GM12878 (cell line): ENCODE measurements around the gene KATNBL1. TPM values are rescaled to one million over a fixed set of nuclear protein-coding genes. Genes with fewer than 3 reads are reported as not detected.

Experiments
- ATAC-seq: fragments of 200-7000 bp; cut with Tn5 transposase; 3 replicates; pipeline ENCODE4 v1.9.1; 2020; ENCODE audit warnings: mild to moderate bottlenecking, moderate library complexity
- BruUV-seq: library from RNA; stranded (reverse); fragments of 400-500 nt; replicated peaks from 2 replicates; lab custom pipeline; 2021; lab: Mats Ljungman, UMichigan
- CTCF ChIA-PET: fragments of 300-600 bp; sonication (Branson Sonifier 250); formaldehyde crosslinking; extraction: SDS; loops from one replicate; lab custom pipeline; 2021; ENCODE audit warnings: inconsistent platforms; lab: Yijun Ruan, JAX
- POLR2A ChIA-PET: fragments of 350-600 bp; formaldehyde crosslinking; extraction: SDS; loops from one replicate; lab custom pipeline; 2021; ENCODE audit warnings: inconsistent platforms; lab: Charles Lee
- RAD21 ChIA-PET: fragments of 300-600 bp; sonication (Branson Sonifier 250); formaldehyde crosslinking; loops from one replicate; lab custom pipeline; 2023; ENCODE audit warnings: antibody characterized with exemption; ENCODE audit not compliant: unreplicated experiment; lab: Charles Lee
- SMC1A ChIA-PET: fragments of 300-600 bp; sonication (Branson Sonifier 250); formaldehyde crosslinking; loops from one replicate; lab custom pipeline; 2023; ENCODE audit not compliant: unreplicated experiment, uncharacterized antibody; lab: Charles Lee
- DNase-seq: peaks from one replicate; pipeline ENCODE4 v3.0.0-alpha.2; 2011; ENCODE audit warnings: low read depth, low spot score
- FAIRE-seq: peaks from 3 replicates; lab custom pipeline; 2011; peaks lifted over from hg19 to GRCh38; lab: Jason Lieb, UNC
- H2AFZ ChIP-seq: 2 replicates; pipeline ENCODE4 v1.6.0; 2011; ENCODE audit warnings: low read depth, low read length, control low read depth; ENCODE audit not compliant: control insufficient read depth
- H3K27ac ChIP-seq: 2 replicates; pipeline ENCODE4 v1.5.1; 2011; ENCODE audit warnings: control low read depth; ENCODE audit not compliant: control insufficient read depth, insufficient read depth
- H3K27me3 ChIP-seq, 2 experiments: replicated peaks in 1 of 2; 2 replicates each; pipeline versions ENCODE4 v1.6.0 to v1.6.1; 2011; ENCODE audit warnings: low read length in 1 of 2; ENCODE audit not compliant: control insufficient read depth in 2 of 2, insufficient read depth in 2 of 2
- H3K36me3 ChIP-seq, 2 experiments: 2 replicates each; pipeline ENCODE4 v1.5.1; 2011; ENCODE audit warnings: low read length in 1 of 2; ENCODE audit not compliant: control insufficient read depth in 2 of 2, insufficient read depth in 2 of 2
- H3K4me1 ChIP-seq: 2 replicates; pipeline ENCODE4 v1.6.1; 2011; ENCODE audit warnings: mild to moderate bottlenecking, low read length, moderate library complexity, mixed read lengths; ENCODE audit not compliant: control insufficient read depth, insufficient read depth
- H3K4me2 ChIP-seq: 2 replicates; pipeline ENCODE4 v1.6.0; 2011; ENCODE audit warnings: control low read depth; ENCODE audit not compliant: control insufficient read depth, insufficient read depth
- H3K4me3 ChIP-seq: fragments of 200-600 bp; sonication (generic); 2 replicates; pipeline ENCODE4 v1.5.1; 2016
- H3K79me2 ChIP-seq: 2 replicates; pipeline ENCODE4 v1.6.0; 2011; ENCODE audit warnings: low read length; ENCODE audit not compliant: control insufficient read depth, insufficient read depth
- H3K9ac ChIP-seq: 2 replicates; pipeline ENCODE4 v1.8.0; 2011; ENCODE audit warnings: low read length, control low read depth, mixed read lengths; ENCODE audit not compliant: control insufficient read depth, insufficient read depth
- H3K9me3 ChIP-seq: replicated peaks from 3 replicates; pipeline ENCODE4 v1.5.1; 2011; ENCODE audit warnings: mild to moderate bottlenecking, low read length; ENCODE audit not compliant: control insufficient read depth, insufficient read depth
- H4K20me1 ChIP-seq: 2 replicates; pipeline ENCODE4 v1.6.0; 2011; ENCODE audit not compliant: control insufficient read depth, insufficient read depth
- CBX3 ChIP-seq: fragments of 200-600 bp; sonication (generic); IDR thresholded peaks from 2 replicates; pipeline ENCODE4 v1.6.1; 2016; ENCODE audit warnings: low read depth, borderline replicate concordance
- EZH2 ChIP-seq: IDR thresholded peaks from 2 replicates; pipeline ENCODE4 v1.6.1; 2012; ENCODE audit warnings: low read depth, mild to moderate bottlenecking, control low read depth, inconsistent platforms, low read length, borderline replicate concordance; ENCODE audit not compliant: control insufficient read depth
- KAT2A ChIP-seq: conservative IDR thresholded peaks from 2 replicates; pipeline ENCODE4 v1.6.1; 2011; ENCODE audit warnings: low read depth, low read length; ENCODE audit not compliant: control insufficient read depth
- NBN ChIP-seq: fragments of 450-650 bp; IDR thresholded peaks from 2 replicates; pipeline ENCODE4 v1.6.1; 2016
- SMAD5 ChIP-seq: IDR thresholded peaks from 2 replicates; pipeline ENCODE4 v1.6.1; 2016; ENCODE audit warnings: antibody characterized with exemption, low read depth
- SMARCA5 ChIP-seq: fragments of 450-650 bp; IDR thresholded peaks from 2 replicates; pipeline ENCODE4 v1.6.1; 2017; ENCODE audit warnings: mild to moderate bottlenecking
- TBL1XR1 ChIP-seq: IDR thresholded peaks from 2 replicates; pipeline ENCODE4 v1.6.1; 2012; ENCODE audit warnings: low read depth, low read length, improper control_type of control experiment
- USF1 ChIP-seq: IDR thresholded peaks from 2 replicates; pipeline ENCODE4 v1.6.1; 2011; ENCODE audit warnings: borderline replicate concordance, low read depth, mild to moderate bottlenecking, moderate library complexity, mixed read lengths, low read length; ENCODE audit not compliant: insufficient read depth; ENCODE audit errors: extremely low read length
- WGBS: methylation state at CpG from one replicate; pipeline ENCODE4 v1.1.6; 2016; ENCODE audit warnings: low lambda C conversion rate; ENCODE audit not compliant: insufficient replicate concordance, insufficient coverage; ENCODE audit errors: missing lambda C conversion rate; 5-methylcytosine and 5-hydroxymethylcytosine counted together
- in situ Hi-C: fragments of 300-500 bp; cut with MboI; formaldehyde crosslinking; loops from 9 replicates; pipeline ENCODE4 v1.14.3; 2018; ENCODE audit warnings: mixed read lengths
- intact Hi-C: fragments of 100-400 bp; cut with micrococcal nuclease; formaldehyde crosslinking; loops from one replicate; pipeline ENCODE4 v1.14.2; 2022; ENCODE audit not compliant: unreplicated experiment
- polyA plus RNA-seq, 11 experiments: library from polyadenylated mRNA; depleted of rRNA in 4 of 11; unstranded in 6 of 11; stranded (reverse) in 5 of 11; fragments of >200 nt; fragmentation: Nextera tagmentation in 4 of 11; fragmentation: Illumina TruSeq in 1 of 11; extraction: Ambion mirVana in 4 of 11; extraction: Trizol in 1 of 11; gene quantifications; 1 replicate in 1 of 11; 2 replicates in 10 of 11; pipeline versions ENCODE4 v1.2.1 to v1.2.3, GENCODE V29; 2011 to 2016; ENCODE audit warnings: inconsistent platforms in 2 of 11, missing spikeins in 2 of 11, low read depth in 1 of 11
- total RNA-seq, 4 experiments: library from RNA; depleted of rRNA in 3 of 4; stranded (reverse); fragments of >200 nt in 3 of 4; fragmentation: Illumina TruSeq in 1 of 4; extraction: Trizol in 1 of 4; gene quantifications; 2 replicates each; pipeline versions ENCODE4 v1.2.1 to v1.2.3, GENCODE V29; 2013 to 2021
- TF ChIP-seq, protein P1 (sequence below): IDR thresholded peaks from 2 replicates; pipeline ENCODE4 v1.6.1; 2012; ENCODE audit warnings: mild to moderate bottlenecking, low read depth, low read length
- TF ChIP-seq, protein P2 (sequence below): fragments of 450-650 bp; IDR thresholded peaks from 2 replicates; pipeline ENCODE4 v1.6.1; 2017; ENCODE audit warnings: borderline replicate concordance

Gene KATNBL1
- total and polyA plus RNA-seq, 10 of the 15 experiments (the other 5 are each of a cell fraction or from before 2014, with no cell fraction given): 7.8 to 58.8 (median 30.1) TPM

DNA sequence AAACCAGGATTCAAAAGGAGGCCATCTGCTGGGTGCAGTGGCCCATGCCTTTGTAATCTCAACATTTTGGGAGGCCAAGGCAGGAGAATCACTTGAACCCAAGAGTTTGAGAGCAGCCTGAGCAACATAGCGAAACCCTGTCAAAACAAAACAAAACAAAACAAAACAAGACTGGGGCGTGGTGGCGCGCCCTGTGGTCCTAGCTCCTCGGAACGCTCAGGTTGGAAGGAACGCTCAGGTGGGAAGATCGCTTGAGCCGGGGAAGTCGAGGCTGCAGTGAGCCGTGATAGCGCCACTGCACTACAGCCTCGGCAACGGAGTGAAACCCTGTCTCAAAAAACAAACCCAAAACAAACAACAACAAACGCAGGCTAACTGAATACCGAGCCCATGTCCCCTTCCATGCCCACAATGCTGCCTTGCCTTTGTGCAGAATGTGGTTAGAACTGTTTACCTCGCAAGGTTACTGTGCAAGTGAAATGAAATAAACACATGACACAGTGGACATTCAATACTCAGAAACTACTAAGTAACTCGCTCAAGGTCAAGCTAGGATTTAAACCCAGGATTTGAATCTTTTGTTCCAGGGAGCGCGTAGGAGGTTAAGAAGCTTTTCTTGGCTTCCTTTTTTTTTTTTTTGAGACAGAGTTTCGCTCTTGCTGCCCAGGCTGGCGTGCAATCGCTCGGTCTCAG, 14.2 kb upstream of the KATNBL1 start (continued):
- TF ChIP-seq, protein P1, sequence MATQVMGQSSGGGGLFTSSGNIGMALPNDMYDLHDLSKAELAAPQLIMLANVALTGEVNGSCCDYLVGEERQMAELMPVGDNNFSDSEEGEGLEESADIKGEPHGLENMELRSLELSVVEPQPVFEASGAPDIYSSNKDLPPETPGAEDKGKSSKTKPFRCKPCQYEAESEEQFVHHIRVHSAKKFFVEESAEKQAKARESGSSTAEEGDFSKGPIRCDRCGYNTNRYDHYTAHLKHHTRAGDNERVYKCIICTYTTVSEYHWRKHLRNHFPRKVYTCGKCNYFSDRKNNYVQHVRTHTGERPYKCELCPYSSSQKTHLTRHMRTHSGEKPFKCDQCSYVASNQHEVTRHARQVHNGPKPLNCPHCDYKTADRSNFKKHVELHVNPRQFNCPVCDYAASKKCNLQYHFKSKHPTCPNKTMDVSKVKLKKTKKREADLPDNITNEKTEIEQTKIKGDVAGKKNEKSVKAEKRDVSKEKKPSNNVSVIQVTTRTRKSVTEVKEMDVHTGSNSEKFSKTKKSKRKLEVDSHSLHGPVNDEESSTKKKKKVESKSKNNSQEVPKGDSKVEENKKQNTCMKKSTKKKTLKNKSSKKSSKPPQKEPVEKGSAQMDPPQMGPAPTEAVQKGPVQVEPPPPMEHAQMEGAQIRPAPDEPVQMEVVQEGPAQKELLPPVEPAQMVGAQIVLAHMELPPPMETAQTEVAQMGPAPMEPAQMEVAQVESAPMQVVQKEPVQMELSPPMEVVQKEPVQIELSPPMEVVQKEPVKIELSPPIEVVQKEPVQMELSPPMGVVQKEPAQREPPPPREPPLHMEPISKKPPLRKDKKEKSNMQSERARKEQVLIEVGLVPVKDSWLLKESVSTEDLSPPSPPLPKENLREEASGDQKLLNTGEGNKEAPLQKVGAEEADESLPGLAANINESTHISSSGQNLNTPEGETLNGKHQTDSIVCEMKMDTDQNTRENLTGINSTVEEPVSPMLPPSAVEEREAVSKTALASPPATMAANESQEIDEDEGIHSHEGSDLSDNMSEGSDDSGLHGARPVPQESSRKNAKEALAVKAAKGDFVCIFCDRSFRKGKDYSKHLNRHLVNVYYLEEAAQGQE: no peak
- TF ChIP-seq, protein P2, sequence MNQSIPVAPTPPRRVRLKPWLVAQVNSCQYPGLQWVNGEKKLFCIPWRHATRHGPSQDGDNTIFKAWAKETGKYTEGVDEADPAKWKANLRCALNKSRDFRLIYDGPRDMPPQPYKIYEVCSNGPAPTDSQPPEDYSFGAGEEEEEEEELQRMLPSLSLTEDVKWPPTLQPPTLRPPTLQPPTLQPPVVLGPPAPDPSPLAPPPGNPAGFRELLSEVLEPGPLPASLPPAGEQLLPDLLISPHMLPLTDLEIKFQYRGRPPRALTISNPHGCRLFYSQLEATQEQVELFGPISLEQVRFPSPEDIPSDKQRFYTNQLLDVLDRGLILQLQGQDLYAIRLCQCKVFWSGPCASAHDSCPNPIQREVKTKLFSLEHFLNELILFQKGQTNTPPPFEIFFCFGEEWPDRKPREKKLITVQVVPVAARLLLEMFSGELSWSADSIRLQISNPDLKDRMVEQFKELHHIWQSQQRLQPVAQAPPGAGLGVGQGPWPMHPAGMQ: no peak
- TF ChIP-seq NBN (no peak), CBX3 (no peak)
- TF ChIP-seq, all 136 proteins: peak for 0

DNA sequence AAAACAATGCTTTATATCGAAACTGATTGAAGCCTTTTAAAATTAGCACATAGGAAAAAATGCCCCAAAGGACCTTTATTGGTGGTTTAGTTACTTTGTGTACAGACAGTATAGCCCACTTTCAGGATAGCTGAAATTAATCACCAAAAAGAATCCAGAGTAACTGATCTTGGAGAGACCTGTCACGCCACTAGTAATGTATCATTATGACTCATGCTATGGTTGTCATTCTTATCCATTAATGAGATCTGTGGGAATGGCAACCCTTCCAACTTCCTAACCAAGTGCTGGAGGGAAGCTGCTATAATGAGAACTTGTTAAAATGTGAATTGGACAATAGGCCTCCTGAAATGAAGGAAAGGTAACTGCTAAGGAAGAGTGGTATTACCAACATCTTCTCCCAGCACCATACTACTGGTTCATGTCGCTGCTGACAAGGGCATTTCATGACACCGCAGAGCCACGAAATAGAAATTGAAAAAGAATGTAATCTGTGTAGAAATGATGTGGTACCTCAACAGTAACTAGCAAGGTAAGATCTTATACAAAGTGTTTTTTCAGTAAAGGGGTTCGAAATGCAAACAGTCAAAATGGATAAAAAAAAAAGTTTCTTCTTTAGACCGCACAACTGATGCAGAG, 7.8 kb upstream of the KATNBL1 start:
- WGBS: 66% methylated on average over 7 of the region's 7 CpGs
- ChIA-PET RAD21 (no interaction called here), POLR2A (no interaction called here), SMC1A (interaction anchor here (0.8 to 0.9 kb wide), 2 partner anchors 108 to 200 kb away, joined by 3 read pairs; no protein-coding TSS in a partner anchor), CTCF (interaction anchor here (2.1 kb wide), 1 partner anchor 107 kb away, joined by 7 read pairs; no protein-coding TSS in a partner anchor)
- Histone ChIP-seq H3K4me2 (no peak overlapping the region), H3K79me2 (no peaks in the 10 kb centered on the region), H3K4me1 (no peaks in the 10 kb centered on the region), H4K20me1 (no peaks in the 10 kb centered on the region), H2AFZ (no peak overlapping the region), H3K4me3 (no peak overlapping the region), H3K27ac (no peak overlapping the region), H3K36me3 (no peaks in the 10 kb centered on the region), H3K9ac (no peak overlapping the region), H3K9me3 (no peaks in the 10 kb centered on the region), H3K27me3 (no peaks in the 10 kb centered on the region)
- BruUV-seq: no TSS peak
- DNase-seq: no peak
- intact Hi-C loops: no loop called here
- in situ Hi-C loops: loop anchor here (5.0 kb wide), 2 partner anchors 115 to 150 kb away; partner anchors contain the start of genes EMC7 and PGBD4
- TF ChIP-seq USF1: no peak
- TF ChIP-seq SMAD5: no peak
- no peak for TF ChIP-seq TBL1XR1
- TF ChIP-seq EZH2: no peak
- TF ChIP-seq SMARCA5: no peak
- TF ChIP-seq KAT2A: no peak
- ATAC-seq: no peak
- FAIRE-seq: no peak
